ENCODE results near the gene UNKL. TPM values are rescaled to one million over a fixed set of nuclear protein-coding genes. Genes with fewer than 3 reads are reported as not detected.

UNKL gene, protein sequence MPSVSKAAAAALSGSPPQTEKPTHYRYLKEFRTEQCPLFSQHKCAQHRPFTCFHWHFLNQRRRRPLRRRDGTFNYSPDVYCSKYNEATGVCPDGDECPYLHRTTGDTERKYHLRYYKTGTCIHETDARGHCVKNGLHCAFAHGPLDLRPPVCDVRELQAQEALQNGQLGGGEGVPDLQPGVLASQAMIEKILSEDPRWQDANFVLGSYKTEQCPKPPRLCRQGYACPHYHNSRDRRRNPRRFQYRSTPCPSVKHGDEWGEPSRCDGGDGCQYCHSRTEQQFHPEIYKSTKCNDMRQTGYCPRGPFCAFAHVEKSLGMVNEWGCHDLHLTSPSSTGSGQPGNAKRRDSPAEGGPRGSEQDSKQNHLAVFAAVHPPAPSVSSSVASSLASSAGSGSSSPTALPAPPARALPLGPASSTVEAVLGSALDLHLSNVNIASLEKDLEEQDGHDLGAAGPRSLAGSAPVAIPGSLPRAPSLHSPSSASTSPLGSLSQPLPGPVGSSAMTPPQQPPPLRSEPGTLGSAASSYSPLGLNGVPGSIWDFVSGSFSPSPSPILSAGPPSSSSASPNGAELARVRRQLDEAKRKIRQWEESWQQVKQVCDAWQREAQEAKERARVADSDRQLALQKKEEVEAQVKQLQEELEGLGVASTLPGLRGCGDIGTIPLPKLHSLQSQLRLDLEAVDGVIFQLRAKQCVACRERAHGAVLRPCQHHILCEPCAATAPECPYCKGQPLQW
- 4.6 and 6.5 TPM in 2 replicates for total RNA-seq

DNA sequence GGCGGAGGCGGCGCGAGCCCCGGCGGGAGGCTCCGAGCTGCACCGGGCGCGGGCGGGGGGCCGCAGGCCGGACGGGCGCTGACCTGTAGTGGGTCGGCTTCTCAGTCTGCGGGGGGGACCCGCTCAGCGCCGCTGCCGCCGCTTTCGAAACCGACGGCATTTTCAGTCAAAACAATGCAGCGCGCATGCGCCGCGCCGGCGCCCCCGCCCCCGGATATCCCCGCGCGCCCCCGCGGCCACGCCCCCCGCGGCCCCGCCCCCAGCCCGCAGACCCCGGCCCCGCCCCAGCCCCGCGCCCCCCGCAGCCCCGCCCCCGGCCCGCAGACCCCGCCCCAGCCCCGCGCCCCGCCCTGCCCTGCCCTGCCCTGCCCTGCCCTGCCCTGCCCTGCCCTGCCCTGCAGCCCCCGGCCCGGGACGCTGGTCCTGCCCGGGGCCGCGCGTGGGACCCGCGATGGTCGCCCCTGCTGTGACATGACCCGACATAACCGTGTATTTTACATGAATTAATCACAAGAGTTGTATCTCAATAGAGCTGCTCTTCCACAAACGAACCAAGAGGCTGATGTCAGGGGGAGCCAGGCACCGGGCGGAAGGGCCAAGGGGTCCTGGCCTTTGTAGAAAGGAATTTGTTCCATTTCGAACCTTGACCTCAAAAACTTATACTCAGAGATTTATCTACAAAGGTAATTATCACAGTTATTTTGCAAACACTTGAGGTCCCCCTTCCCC lies at the start of gene UNKL:
Gene UNKL, minus strand, starts transcription at position 173 of the 729 bp plus-strand sequence. Its CDS starts 13 bp downstream, at position 160.

GRCh38 chr16:1443980-1444729 lies 29.7 kb upstream of the UNKL start, which contains the start of gene CCDC154:
Gene CCDC154 (minus strand): TSS chr16:1444556. CDS start chr16:1444322, 234 bp downstream.

DNA sequence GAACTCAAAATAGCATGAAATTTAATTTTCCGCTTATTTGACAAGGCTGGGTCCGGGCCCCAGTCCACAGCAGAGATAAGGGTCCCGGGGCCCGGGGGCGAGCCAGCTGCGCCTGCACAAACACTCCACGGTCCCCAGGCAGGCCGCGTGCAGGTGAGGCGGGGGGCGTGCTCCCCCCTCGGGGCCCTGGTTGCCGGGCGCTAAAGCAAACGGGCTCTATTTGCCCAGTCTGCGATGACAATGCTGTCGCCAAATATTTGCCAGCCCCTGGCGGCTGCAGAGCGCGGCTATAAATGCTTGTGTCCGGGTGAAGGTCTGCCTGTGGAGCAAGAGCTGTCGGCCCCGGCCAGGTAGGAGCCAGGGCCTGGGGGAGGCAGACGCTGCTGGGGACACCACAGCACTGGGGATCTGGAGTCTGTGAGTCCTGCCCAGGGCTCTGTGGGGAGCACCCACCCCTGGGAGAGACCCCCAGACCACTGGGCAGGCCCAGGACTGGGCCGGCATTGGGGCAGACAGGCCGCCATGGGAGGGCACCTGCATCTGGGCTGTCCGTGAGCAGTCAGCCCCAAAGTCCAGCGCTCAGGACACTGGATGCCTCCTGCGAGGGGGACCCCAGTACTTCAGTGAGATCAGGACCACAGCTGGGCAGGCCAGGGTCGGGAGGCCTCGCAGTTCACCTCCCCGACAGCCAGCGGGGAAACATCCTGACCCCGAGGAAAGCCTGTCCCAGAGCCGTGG lies 16.4 kb upstream of the UNKL start, which contains the start of gene PERCC1:
Gene PERCC1, plus strand, starts transcription at position 320 of the 738 bp plus-strand sequence. CDS start 1,516 bp downstream, outside the sequence.

DNA sequence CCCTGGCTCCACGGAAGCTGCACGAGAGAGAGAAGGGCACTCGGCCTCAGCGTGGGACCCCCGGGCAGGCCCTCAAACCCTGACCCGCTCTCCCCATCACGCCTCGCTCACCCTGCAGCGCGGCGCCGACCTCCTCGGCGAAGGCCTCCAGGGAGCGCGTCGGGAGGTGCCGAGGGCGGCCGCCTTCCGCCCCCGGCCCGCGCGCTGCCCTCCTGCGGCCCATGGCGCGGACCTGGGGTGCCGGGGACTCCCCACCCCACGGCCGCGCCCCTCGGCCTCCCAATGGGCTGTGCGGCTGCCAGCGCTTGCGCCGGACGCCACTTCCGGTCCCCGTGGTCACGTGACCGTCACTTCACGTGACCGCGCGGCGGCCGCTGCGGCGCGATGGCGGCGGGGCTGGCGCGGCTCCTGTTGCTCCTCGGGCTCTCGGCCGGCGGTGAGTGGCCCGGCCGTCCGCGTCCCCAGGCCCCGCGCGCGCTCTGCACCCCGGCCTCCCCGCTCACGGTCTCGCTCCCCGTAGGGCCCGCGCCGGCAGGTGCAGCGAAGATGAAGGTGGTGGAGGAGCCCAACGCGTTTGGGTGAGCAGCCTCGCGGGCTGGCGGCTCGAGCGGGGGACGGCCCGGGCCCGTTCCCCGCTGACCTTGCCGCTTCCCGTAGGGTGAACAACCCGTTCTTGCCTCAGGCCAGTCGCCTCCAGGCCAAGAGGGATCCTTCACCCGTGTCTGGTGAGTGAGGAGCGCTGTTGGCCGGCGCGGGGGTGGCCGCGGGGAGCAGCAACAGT lies 62.7 kb downstream of the UNKL start, which contains the start of the genes GNPTG and TSR3:
Gene GNPTG, plus strand, starts transcription at position 350 of the 781 bp plus-strand sequence. Its CDS starts 35 bp downstream, at position 385.
Gene TSR3, minus strand, starts transcription at position 297 of the 781 bp plus-strand sequence. Its CDS starts 74 bp downstream, at position 223.

GRCh38 chr16:1333149-1333812 lies 81.2 kb downstream of the UNKL start, which contains the start of gene BAIAP3:
Gene BAIAP3 (plus strand): TSS chr16:1333645. CDS start chr16:1338550, 4,905 bp downstream.

Other genes starting within 250 kb of the UNKL start
- gene TPSG1, start 189.4 kb downstream of the UNKL start, total RNA-seq = not detected in 2 replicates
- not detected in 2 replicates for gene TPSB2, start 184.5 kb downstream of the UNKL start, total RNA-seq
- not detected in 2 replicates for gene TPSAB1, start 174.0 kb downstream of the UNKL start, total RNA-seq
- gene TPSD1, start 158.6 kb downstream of the UNKL start, total RNA-seq = not detected in 2 replicates
- gene UBE2I, start 105.1 kb downstream of the UNKL start, total RNA-seq = 40.8 and 45.3 TPM in 2 replicates
- gene BAIAP3, start 81.1 kb downstream of the UNKL start, total RNA-seq = 0.92 and 1.2 TPM in 2 replicates
- gene TSR3, start 62.8 kb downstream of the UNKL start, total RNA-seq = 60.6 and 68.6 TPM in 2 replicates
- gene GNPTG, start 62.8 kb downstream of the UNKL start, total RNA-seq = 44.0 and 48.4 TPM in 2 replicates
- 16.1 and 18.1 TPM in 2 replicates for gene UQCC4, start 6.0 kb upstream of the UNKL start, total RNA-seq
- gene PERCC1, start 16.4 kb upstream of the UNKL start, total RNA-seq = not detected in 2 replicates
- 0.26 and 0.37 TPM in 2 replicates for gene CCDC154, start 29.9 kb upstream of the UNKL start, total RNA-seq
- 60.4 and 81.6 TPM in 2 replicates for gene CLCN7, start 60.3 kb upstream of the UNKL start, total RNA-seq
- 0.06 TPM in 1 of 2 replicates, not detected in the other for gene PTX4, start 74.2 kb upstream of the UNKL start, total RNA-seq
- 9.9 and 15.5 TPM in 2 replicates for gene TELO2, start 78.7 kb upstream of the UNKL start, total RNA-seq
- 60.6 and 93.8 TPM in 2 replicates for gene TMEM204, start 119.0 kb upstream of the UNKL start, total RNA-seq
- gene IFT140, start 197.4 kb upstream of the UNKL start, total RNA-seq = 23.6 and 27.0 TPM in 2 replicates
- gene CRAMP1, start 197.7 kb upstream of the UNKL start, total RNA-seq = 4.6 and 6.6 TPM in 2 replicates